ENCODE measurements around the gene PLA2G4A.

DNA sequence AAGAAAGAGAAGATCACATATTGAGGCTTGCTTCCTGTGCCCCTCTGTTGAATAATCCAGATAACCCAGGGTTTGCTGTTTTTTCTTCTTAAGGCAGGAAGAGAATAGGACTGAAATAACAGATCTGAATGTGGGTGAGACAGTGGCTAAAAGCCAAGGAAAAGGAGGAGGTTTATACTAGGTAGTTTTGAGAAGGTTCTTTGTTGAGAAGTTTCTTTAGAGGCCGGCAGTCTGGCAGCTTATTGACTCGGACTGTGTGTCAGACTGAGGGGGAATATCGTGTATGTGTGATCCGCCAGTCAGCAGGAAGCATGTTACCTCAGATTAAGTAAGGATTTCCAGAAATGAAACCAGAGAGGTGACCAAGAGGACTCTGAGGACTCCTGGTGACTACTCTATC lies 119.8 kb downstream of the PLA2G4A start:
- TF ChIP-seq, protein P1, sequence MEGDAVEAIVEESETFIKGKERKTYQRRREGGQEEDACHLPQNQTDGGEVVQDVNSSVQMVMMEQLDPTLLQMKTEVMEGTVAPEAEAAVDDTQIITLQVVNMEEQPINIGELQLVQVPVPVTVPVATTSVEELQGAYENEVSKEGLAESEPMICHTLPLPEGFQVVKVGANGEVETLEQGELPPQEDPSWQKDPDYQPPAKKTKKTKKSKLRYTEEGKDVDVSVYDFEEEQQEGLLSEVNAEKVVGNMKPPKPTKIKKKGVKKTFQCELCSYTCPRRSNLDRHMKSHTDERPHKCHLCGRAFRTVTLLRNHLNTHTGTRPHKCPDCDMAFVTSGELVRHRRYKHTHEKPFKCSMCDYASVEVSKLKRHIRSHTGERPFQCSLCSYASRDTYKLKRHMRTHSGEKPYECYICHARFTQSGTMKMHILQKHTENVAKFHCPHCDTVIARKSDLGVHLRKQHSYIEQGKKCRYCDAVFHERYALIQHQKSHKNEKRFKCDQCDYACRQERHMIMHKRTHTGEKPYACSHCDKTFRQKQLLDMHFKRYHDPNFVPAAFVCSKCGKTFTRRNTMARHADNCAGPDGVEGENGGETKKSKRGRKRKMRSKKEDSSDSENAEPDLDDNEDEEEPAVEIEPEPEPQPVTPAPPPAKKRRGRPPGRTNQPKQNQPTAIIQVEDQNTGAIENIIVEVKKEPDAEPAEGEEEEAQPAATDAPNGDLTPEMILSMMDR (conservative IDR thresholded peaks at IDR 0.05; ENCODE audit: low read length), result no peak
- TF ChIP-seq EZH2phosphoT487 (IDR thresholded peaks at IDR 0.05; ENCODE audit: borderline replicate concordance), result no peak

Data from Loucy (cell line).